K562 (cell line): ENCODE results near the gene PEAR1. TPM values are rescaled to one million over a fixed set of nuclear protein-coding genes. Genes with fewer than 3 reads are reported as not detected.

Experiments used
- ASH1L ChIP-seq: fragments of 450-650 bp; IDR thresholded peaks from 2 replicates; pipeline ENCODE4 v1.6.1; 2018; ENCODE audit warnings: borderline replicate concordance, mild to moderate bottlenecking, low read depth; ENCODE audit not compliant: partially characterized antibody
- CREM ChIP-seq: IDR thresholded peaks from 2 replicates; pipeline ENCODE4 v1.6.1; 2014; ENCODE audit warnings: antibody characterized with exemption, low read depth
- CSDE1 ChIP-seq, 2 experiments: fragments of 450-650 bp; IDR thresholded peaks; 2 replicates each; pipeline ENCODE4 v1.6.1; 2016; ENCODE audit warnings: mild to moderate bottlenecking in 1 of 2
- EP400 ChIP-seq: fragments of 450-650 bp; IDR thresholded peaks from 2 replicates; pipeline ENCODE4 v1.6.1; 2017; ENCODE audit warnings: antibody characterized with exemption, mild to moderate bottlenecking, moderate library complexity
- FOXK1 ChIP-seq: sonication (generic); formaldehyde crosslinking; IDR thresholded peaks from 2 replicates; pipeline ENCODE4 v1.8.0; 2022; ENCODE audit warnings: missing genetic modification reagents, mild to moderate bottlenecking, borderline replicate concordance
- GTF2B ChIP-seq: IDR thresholded peaks from 2 replicates; pipeline ENCODE4 v1.6.1; 2011; ENCODE audit not compliant: insufficient read length; ENCODE audit errors: extremely low read depth
- MAFG ChIP-seq: fragments of 450-650 bp; conservative IDR thresholded peaks from 2 replicates; pipeline ENCODE4 v1.6.1; 2016; ENCODE audit warnings: missing genetic modification characterization, missing compliant biosample characterization
- NFXL1 ChIP-seq: fragments of 450-650 bp; formaldehyde crosslinking; IDR thresholded peaks from 2 replicates; pipeline ENCODE4 v1.4.0; 2021; ENCODE audit warnings: mild to moderate bottlenecking
- PATZ1 ChIP-seq: fragments of 250-450 bp; sonication (Bioruptor Pico); IDR thresholded peaks from 2 replicates; pipeline ENCODE4 v1.5.0; 2020; ENCODE audit warnings: mild to moderate bottlenecking, borderline replicate concordance
- PCBP1 ChIP-seq: fragments of 200-400 bp; formaldehyde crosslinking; IDR thresholded peaks from 2 replicates; pipeline ENCODE4 v1.6.1; 2018; ENCODE audit warnings: mild to moderate bottlenecking, low read depth, low read length; ENCODE audit not compliant: poor library complexity, severe bottlenecking
- RUNX1 ChIP-seq: sonication (generic); IDR thresholded peaks from 2 replicates; pipeline ENCODE4 v1.6.1; 2016; ENCODE audit warnings: antibody characterized with exemption, low read depth
- SMARCA5 ChIP-seq: fragments of 450-650 bp; IDR thresholded peaks from 2 replicates; pipeline ENCODE4 v1.6.1; 2016
- SPI1 ChIP-seq: IDR thresholded peaks from 2 replicates; pipeline ENCODE4 v1.6.1; 2011; ENCODE audit warnings: low read depth, low read length, control low read depth, borderline replicate concordance
- VEZF1 ChIP-seq: fragments of 200-800 bp; sonication (Bioruptor generic); IDR thresholded peaks from 2 replicates; pipeline ENCODE4 v1.6.1; 2017; ENCODE audit warnings: missing genetic modification characterization, missing compliant biosample characterization
- ZNF24 ChIP-seq: fragments of 450-650 bp; IDR thresholded peaks from 2 replicates; pipeline ENCODE4 v1.6.1; 2016
- ZNF41 ChIP-seq: fragments of 250-450 bp; sonication (Bioruptor Pico); conservative IDR thresholded peaks from 2 replicates; pipeline ENCODE4 v1.4.0; 2020; ENCODE audit warnings: mild to moderate bottlenecking
- ZNF77 ChIP-seq: fragments of 250-450 bp; sonication (Bioruptor Pico); IDR thresholded peaks from 2 replicates; pipeline ENCODE4 v1.5.0; 2020
- ZSCAN32 ChIP-seq: fragments of 450-650 bp; formaldehyde crosslinking; IDR thresholded peaks from 2 replicates; pipeline ENCODE4 v1.4.0; 2020; ENCODE audit warnings: mild to moderate bottlenecking, moderate library complexity
- polyA plus RNA-seq, 8 experiments: library from polyadenylated mRNA; depleted of rRNA in 4 of 8; stranded (reverse) in 5 of 8; unstranded in 3 of 8; fragments of >200 nt; fragmentation: Nextera tagmentation in 2 of 8; fragmentation: Illumina TruSeq in 1 of 8; extraction: Ambion mirVana in 2 of 8; extraction: Trizol in 1 of 8; gene quantifications; 2 replicates each; pipeline versions ENCODE4 v1.2.1 to v1.2.3, GENCODE V29; 2011 to 2014; ENCODE audit warnings: inconsistent platforms in 1 of 8, missing spikeins in 1 of 8
- total RNA-seq, 7 experiments: library from RNA; depleted of rRNA in 6 of 7; stranded (reverse); fragments of >200 nt in 6 of 7; fragmentation: Illumina TruSeq in 2 of 7; extraction: Trizol in 2 of 7; gene quantifications; 2 replicates each; pipeline versions ENCODE4 v1.2.1 to v1.2.3, GENCODE V29; 2011 to 2021; ENCODE audit warnings: low replicate concordance in 1 of 7
- TF ChIP-seq, protein P1 (sequence below): fragments of 450-650 bp; IDR thresholded peaks from 2 replicates; pipeline ENCODE4 v1.6.1; 2018; ENCODE audit warnings: mild to moderate bottlenecking, low read depth; ENCODE audit not compliant: partially characterized antibody
- TF ChIP-seq, protein P2 (sequence below): fragments of 450-650 bp; IDR thresholded peaks from 2 replicates; pipeline ENCODE4 v1.6.1; 2014; ENCODE audit warnings: low read depth, mild to moderate bottlenecking, moderate library complexity, borderline replicate concordance
- TF ChIP-seq, protein P3 (sequence below): fragments of 450-650 bp; formaldehyde crosslinking; IDR thresholded peaks from 2 replicates; pipeline ENCODE4 v1.4.0; 2022; ENCODE audit warnings: missing genetic modification characterization

PEAR1 gene
- total and polyA plus RNA-seq, 9 of the 15 experiments (the other 6 are each of a cell fraction or from before 2014, with no cell fraction given) = 0.87 to 13.9 (median 6.1) TPM

DNA sequence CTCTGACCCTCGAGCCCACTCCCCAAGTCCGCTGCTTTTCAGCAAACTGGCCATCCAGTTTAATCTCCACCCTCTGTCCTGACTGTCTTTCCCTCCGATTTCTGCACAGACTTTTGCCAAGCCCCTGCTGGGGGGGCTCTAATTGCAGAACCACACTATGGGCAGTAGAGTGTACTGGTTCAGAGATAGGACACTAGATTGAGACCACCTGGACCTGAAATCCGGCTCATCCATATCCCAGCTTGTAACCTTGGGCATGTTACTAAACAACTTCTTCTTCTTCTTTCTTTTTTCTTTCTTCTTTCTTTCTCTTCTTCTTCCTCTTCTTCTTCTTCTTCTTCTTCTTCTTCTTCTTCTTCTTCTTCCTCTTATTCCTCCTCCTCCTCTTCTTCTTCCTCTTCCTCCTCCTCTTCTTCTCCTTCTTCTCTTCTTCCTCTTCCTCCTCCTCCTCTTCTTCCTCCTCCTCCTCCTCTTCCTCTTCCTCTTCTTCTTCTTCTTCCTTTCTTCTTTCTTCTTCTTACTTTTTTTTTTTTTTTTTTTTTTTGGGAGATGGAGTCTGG is 34.6 kb downstream of the PEAR1 start (continued):
- TF ChIP-seq, protein P1, sequence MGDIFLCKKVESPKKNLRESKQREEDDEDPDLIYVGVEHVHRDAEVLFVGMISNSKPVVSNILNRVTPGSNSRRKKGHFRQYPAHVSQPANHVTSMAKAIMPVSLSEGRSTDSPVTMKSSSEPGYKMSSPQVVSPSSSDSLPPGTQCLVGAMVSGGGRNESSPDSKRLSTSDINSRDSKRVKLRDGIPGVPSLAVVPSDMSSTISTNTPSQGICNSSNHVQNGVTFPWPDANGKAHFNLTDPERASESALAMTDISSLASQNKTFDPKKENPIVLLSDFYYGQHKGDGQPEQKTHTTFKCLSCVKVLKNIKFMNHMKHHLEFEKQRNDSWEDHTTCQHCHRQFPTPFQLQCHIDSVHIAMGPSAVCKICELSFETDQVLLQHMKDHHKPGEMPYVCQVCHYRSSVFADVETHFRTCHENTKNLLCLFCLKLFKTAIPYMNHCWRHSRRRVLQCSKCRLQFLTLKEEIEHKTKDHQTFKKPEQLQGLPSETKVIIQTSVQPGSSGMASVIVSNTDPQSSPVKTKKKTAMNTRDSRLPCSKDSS = no peak
- TF ChIP-seq SPI1 = no peak
- TF ChIP-seq PATZ1 (CRISPR knock-in tag) = no peak
- TF ChIP-seq, protein P2, sequence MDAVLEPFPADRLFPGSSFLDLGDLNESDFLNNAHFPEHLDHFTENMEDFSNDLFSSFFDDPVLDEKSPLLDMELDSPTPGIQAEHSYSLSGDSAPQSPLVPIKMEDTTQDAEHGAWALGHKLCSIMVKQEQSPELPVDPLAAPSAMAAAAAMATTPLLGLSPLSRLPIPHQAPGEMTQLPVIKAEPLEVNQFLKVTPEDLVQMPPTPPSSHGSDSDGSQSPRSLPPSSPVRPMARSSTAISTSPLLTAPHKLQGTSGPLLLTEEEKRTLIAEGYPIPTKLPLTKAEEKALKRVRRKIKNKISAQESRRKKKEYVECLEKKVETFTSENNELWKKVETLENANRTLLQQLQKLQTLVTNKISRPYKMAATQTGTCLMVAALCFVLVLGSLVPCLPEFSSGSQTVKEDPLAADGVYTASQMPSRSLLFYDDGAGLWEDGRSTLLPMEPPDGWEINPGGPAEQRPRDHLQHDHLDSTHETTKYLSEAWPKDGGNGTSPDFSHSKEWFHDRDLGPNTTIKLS = no peak
- no peak for TF ChIP-seq ZNF24
- TF ChIP-seq ASH1L = no peak
- TF ChIP-seq ZSCAN32 (CRISPR knock-in tag) = no peak
- TF ChIP-seq CREM = no peak
- no peak for TF ChIP-seq ZNF77 (CRISPR knock-in tag)
- TF ChIP-seq, protein P3, sequence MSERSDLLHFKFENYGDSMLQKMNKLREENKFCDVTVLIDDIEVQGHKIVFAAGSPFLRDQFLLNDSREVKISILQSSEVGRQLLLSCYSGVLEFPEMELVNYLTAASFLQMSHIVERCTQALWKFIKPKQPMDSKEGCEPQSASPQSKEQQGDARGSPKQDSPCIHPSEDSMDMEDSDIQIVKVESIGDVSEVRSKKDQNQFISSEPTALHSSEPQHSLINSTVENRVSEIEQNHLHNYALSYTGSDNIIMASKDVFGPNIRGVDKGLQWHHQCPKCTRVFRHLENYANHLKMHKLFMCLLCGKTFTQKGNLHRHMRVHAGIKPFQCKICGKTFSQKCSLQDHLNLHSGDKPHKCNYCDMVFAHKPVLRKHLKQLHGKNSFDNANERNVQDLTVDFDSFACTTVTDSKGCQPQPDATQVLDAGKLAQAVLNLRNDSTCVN (CRISPR knock-in tag) = no peak
- TF ChIP-seq CSDE1 (IDR thresholded peaks at IDR 0.05) = no peak
- TF ChIP-seq PCBP1 = no peak
- TF ChIP-seq EP400 = no peak
- no peak for TF ChIP-seq MAFG
- TF ChIP-seq ZNF41 (CRISPR knock-in tag) = no peak
- no peak for TF ChIP-seq NFXL1 (CRISPR knock-in tag)
- 0 out of 2 replicates have a peak, but pooled peaks have one; percentile 6 for TF ChIP-seq VEZF1 (CRISPR knock-in tag)
- no peak for TF ChIP-seq SMARCA5
- no peak for TF ChIP-seq RUNX1
- no peak for TF ChIP-seq FOXK1 (CRISPR knock-in tag)
- no peak for TF ChIP-seq GTF2B
